ENCODE results near the gene ELFN1. TPM values are rescaled to one million over a fixed set of nuclear protein-coding genes. Genes with fewer than 3 reads are reported as not detected.

The ELFN1 gene
- polyA plus RNA-seq, 1 of the 3 experiments (the other 2 are of a cell fraction) = 0.05 TPM

DNA sequence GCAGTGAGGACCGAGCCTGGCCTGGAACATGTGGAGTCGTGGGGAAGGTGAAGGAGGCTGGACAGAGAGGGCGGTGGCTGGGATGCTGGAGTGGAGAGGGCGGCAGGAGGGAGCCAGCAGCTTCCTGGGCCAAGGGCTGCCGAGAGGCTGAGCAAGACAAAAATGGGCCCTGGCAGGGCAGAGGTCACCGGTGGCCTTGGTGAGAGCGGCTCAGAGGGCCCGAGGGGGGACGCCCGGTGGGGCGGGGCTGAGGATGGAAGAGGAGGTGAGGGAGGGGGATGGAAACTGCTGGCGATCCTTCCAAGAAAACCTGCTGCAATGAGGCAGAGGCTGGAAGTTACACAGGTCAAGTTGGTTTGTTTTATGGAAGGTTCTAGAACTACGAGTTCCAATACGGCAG, 69.5 kb downstream of the ELFN1 start:
- no peak for TF ChIP-seq GABPA (IDR thresholded peaks at IDR 0.05; ENCODE audit: low read depth)
- no peak for TF ChIP-seq RXRA (IDR thresholded peaks at IDR 0.05; ENCODE audit: borderline replicate concordance, low read depth)
- TF ChIP-seq, protein P1, sequence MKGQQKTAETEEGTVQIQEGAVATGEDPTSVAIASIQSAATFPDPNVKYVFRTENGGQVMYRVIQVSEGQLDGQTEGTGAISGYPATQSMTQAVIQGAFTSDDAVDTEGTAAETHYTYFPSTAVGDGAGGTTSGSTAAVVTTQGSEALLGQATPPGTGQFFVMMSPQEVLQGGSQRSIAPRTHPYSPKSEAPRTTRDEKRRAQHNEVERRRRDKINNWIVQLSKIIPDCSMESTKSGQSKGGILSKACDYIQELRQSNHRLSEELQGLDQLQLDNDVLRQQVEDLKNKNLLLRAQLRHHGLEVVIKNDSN (IDR thresholded peaks at IDR 0.05; ENCODE audit: borderline replicate concordance, low read depth) = no peak
- no peak for TF ChIP-seq MXI1 (IDR thresholded peaks at IDR 0.05; ENCODE audit: low read depth, low read length)
- no peak overlapping the region for H2AFZ ChIP-seq (ENCODE audit: low read depth)
- no peak overlapping the region for H3K9ac ChIP-seq
- ChIA-PET CTCF (interaction anchor here (0.7 to 1.5 kb wide), 2 partner anchors 10 to 76 kb away, joined by 3 read pairs; no protein-coding TSS in a partner anchor), POLR2A (interaction anchor here (0.6 kb wide), 2 partner anchors 10 to 24 kb away, joined by 3 read pairs; no protein-coding TSS in a partner anchor)
- no peak overlapping the region for H3K4me3 ChIP-seq (ENCODE audit: low read depth in 2 of 2, low read length in 1 of 2)
- no peak for DNase-seq
- H3K27me3 ChIP-seq (ENCODE audit: insufficient read depth) = peaks cover 24% of the 10 kb centered on the region
- H3K9me2 ChIP-seq = no peaks in the 10 kb centered on the region
- 71% methylated on average over 14 of the region's 14 CpGs for WGBS (ENCODE audit: low lambda C conversion rate)
- H3K27ac ChIP-seq (ENCODE audit: low read depth in 2 of 2, low read length in 1 of 2) = no peak overlapping the region; a peak in 1 of 4 replicates
- H4K20me1 ChIP-seq (ENCODE audit: insufficient read depth) = no peaks in the 10 kb centered on the region
- no peaks in the 10 kb centered on the region for H3K9me3 ChIP-seq
- no peaks in the 10 kb centered on the region for H3K36me3 ChIP-seq (replicated peaks in 1 of 2; ENCODE audit: control insufficient read depth in 1 of 2, insufficient read depth in 2 of 2, low read length in 1 of 2)
- no peaks in the 10 kb centered on the region for H3F3A ChIP-seq (replicated peaks; ENCODE audit: insufficient read depth)
- peaks cover 0 to 30% of the 10 kb centered on the region in 2 experiments; a peak in 1 of 4 replicates for H3K4me1 ChIP-seq (ENCODE audit: control insufficient read depth in 1 of 2, insufficient read depth in 2 of 2, low read depth in 1 of 2, low read length in 1 of 2)
- H3K79me2 ChIP-seq (ENCODE audit: insufficient read depth) = no peaks in the 10 kb centered on the region
- no peak overlapping the region for H3K4me2 ChIP-seq

DNA sequence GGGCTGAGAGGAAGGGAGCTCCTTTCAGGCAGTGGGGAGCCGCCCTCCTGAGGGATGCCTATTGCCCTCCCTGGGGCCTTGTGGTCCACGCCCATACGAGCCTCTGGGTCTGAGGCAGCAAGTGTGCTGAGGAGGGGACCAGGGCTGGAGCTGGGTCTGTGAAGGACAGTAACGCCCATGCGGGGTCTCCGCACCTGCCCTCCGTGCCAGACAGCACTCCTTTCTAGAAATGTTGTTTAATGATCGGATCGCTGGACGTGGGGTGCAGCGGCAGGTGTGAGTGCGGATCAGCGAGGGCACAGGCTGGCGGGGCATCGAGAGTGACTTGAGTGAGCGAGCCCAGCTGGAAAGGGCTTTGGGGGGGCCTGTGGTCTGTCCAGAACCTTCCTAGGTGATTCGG, 70.1 kb downstream of the ELFN1 start:
- H2AFZ ChIP-seq (ENCODE audit: low read depth) = no peak overlapping the region
- H3K4me1 ChIP-seq (ENCODE audit: control insufficient read depth in 1 of 2, insufficient read depth in 2 of 2, low read depth in 1 of 2, low read length in 1 of 2) = peaks cover 0 to 30% of the 10 kb centered on the region in 2 experiments; a peak in 1 of 4 replicates
- no peak overlapping the region for H3K4me3 ChIP-seq (ENCODE audit: low read depth in 2 of 2, low read length in 1 of 2)
- H4K20me1 ChIP-seq (ENCODE audit: insufficient read depth) = no peaks in the 10 kb centered on the region
- no peak overlapping the region for H3K9ac ChIP-seq
- 86% methylated on average over 17 of the region's 17 CpGs for WGBS (ENCODE audit: low lambda C conversion rate)
- ChIA-PET POLR2A (interaction anchor here (0.6 to 0.9 kb wide), 3 partner anchors 10 to 24 kb away, joined by 3 to 6 read pairs (median 3); no protein-coding TSS in a partner anchor), CTCF (interaction anchor here (0.7 to 1.5 kb wide), 2 partner anchors 10 to 77 kb away, joined by 3 read pairs; no protein-coding TSS in a partner anchor)
- H3K4me2 ChIP-seq = no peak overlapping the region
- no peaks in the 10 kb centered on the region for H3K9me3 ChIP-seq
- no peaks in the 10 kb centered on the region for H3K9me2 ChIP-seq
- H3K27me3 ChIP-seq (ENCODE audit: insufficient read depth) = peaks cover 19% of the 10 kb centered on the region; the same call in 1 of the 2 replicates
- TF ChIP-seq MEF2A (IDR thresholded peaks at IDR 0.05; ENCODE audit: borderline replicate concordance, low read depth) = no peak
- TF ChIP-seq, protein P2, sequence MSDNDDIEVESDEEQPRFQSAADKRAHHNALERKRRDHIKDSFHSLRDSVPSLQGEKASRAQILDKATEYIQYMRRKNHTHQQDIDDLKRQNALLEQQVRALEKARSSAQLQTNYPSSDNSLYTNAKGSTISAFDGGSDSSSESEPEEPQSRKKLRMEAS (IDR thresholded peaks at IDR 0.05; ENCODE audit: low read depth) = no peak
- TF ChIP-seq SIN3A (IDR thresholded peaks at IDR 0.05; ENCODE audit: borderline replicate concordance, low read depth, low read length) = no peak
- TF ChIP-seq RCOR1 (IDR thresholded peaks at IDR 0.05; ENCODE audit: low read length) = no peak
- TF ChIP-seq, protein P3, sequence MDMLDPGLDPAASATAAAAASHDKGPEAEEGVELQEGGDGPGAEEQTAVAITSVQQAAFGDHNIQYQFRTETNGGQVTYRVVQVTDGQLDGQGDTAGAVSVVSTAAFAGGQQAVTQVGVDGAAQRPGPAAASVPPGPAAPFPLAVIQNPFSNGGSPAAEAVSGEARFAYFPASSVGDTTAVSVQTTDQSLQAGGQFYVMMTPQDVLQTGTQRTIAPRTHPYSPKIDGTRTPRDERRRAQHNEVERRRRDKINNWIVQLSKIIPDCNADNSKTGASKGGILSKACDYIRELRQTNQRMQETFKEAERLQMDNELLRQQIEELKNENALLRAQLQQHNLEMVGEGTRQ (IDR thresholded peaks at IDR 0.05; ENCODE audit: borderline replicate concordance, low read depth, low read length) = no peak
- no peak for TF ChIP-seq JUND (IDR thresholded peaks at IDR 0.05)
- TF ChIP-seq TEAD4 (IDR thresholded peaks at IDR 0.05; ENCODE audit: borderline replicate concordance, insufficient read depth) = no peak
- TF ChIP-seq, protein P4, sequence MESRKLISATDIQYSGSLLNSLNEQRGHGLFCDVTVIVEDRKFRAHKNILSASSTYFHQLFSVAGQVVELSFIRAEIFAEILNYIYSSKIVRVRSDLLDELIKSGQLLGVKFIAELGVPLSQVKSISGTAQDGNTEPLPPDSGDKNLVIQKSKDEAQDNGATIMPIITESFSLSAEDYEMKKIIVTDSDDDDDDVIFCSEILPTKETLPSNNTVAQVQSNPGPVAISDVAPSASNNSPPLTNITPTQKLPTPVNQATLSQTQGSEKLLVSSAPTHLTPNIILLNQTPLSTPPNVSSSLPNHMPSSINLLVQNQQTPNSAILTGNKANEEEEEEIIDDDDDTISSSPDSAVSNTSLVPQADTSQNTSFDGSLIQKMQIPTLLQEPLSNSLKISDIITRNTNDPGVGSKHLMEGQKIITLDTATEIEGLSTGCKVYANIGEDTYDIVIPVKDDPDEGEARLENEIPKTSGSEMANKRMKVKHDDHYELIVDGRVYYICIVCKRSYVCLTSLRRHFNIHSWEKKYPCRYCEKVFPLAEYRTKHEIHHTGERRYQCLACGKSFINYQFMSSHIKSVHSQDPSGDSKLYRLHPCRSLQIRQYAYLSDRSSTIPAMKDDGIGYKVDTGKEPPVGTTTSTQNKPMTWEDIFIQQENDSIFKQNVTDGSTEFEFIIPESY (IDR thresholded peaks at IDR 0.05; ENCODE audit: borderline replicate concordance, low read depth) = no peak
- no peak for TF ChIP-seq NRF1 (IDR thresholded peaks at IDR 0.05; ENCODE audit: low read depth, low read length)
- TF ChIP-seq TAF1 (IDR thresholded peaks at IDR 0.05; ENCODE audit: borderline replicate concordance, low read depth, low read length) = no peak
- TF ChIP-seq FOSL2 (IDR thresholded peaks at IDR 0.05; ENCODE audit: borderline replicate concordance, low read depth) = no peak
- no peak for TF ChIP-seq GATA2 (CRISPR knock-in tag; IDR thresholded peaks at IDR 0.05)
- H3K79me2 ChIP-seq (ENCODE audit: insufficient read depth) = no peaks in the 10 kb centered on the region
- no peaks in the 10 kb centered on the region for H3F3A ChIP-seq (replicated peaks; ENCODE audit: insufficient read depth)
- no peaks in the 10 kb centered on the region for H3K36me3 ChIP-seq (replicated peaks in 1 of 2; ENCODE audit: control insufficient read depth in 1 of 2, insufficient read depth in 2 of 2, low read length in 1 of 2)
- H3K27ac ChIP-seq (ENCODE audit: low read depth in 2 of 2, low read length in 1 of 2) = no peak overlapping the region; a peak in 1 of 4 replicates
- DNase-seq = no peak
